ENCODE data around the gene C9orf85.

GRCh38 chr9:71931166-71931565 is 19.7 kb downstream of the C9orf85 start:
- TF ChIP-seq CTCF (IDR thresholded peaks at IDR 0.05): no peak
- TF ChIP-seq EP300 (IDR thresholded peaks at IDR 0.05): no peak

Measured in upper lobe of left lung (tissue), 4 donors.